ENCODE results near the gene OPCML. TPM values are rescaled to one million over a fixed set of nuclear protein-coding genes. Genes with fewer than 3 reads are reported as not detected.

Gene OPCML
- total and polyA plus RNA-seq, 2 of the 13 experiments (the other 11 are each of a cell fraction or from before 2014, with no cell fraction given), result not detected

GRCh38 chr11:133519560-133519959 is 12.7 kb downstream of the OPCML start:
- BruUV-seq (replicated peaks), result no TSS peak

GRCh38 chr11:133518702-133519264 is 13.5 kb downstream of the OPCML start:
- DNase-seq (ENCODE audit: low spot score), result no peak
- FAIRE-seq, result no peak

More at GRCh38 chr11:133519560-133519959, 12.7 kb downstream of the OPCML start:
- no peak overlapping the region for H3K4me2 ChIP-seq (ENCODE audit: low read depth, low read length)
- H2AFZ ChIP-seq (ENCODE audit: low read length), result no peak overlapping the region
- no peak for FAIRE-seq
- in situ Hi-C loops (cut with HindIII; ENCODE audit: extremely low pct_ligation_motif_present, low pct_unique_long_range_greater_than_20kb) (no loop called here), intact Hi-C loops (cut with micrococcal nuclease; ENCODE audit: unreplicated experiment) (no loop called here)
- WGBS (ENCODE audit: low lambda C conversion rate), result 81% methylated on average over 3 of the region's 3 CpGs
- ATAC-seq, result no peak
- no peaks in the 10 kb centered on the region for H3K36me3 ChIP-seq (replicated peaks in 1 of 2; ENCODE audit: control insufficient read depth in 1 of 2, insufficient read depth in 2 of 2, low read length in 2 of 2)
- H4K20me1 ChIP-seq (ENCODE audit: insufficient read depth, low read length), result no peaks in the 10 kb centered on the region
- no peak for DNase-seq (ENCODE audit: low spot score)
- ChIA-PET CTCF (ENCODE audit: low intra/inter-chr PET ratio, low total read pairs) (no interaction called here), POLR2A (no interaction called here)
- no peak overlapping the region for H3K9ac ChIP-seq (ENCODE audit: insufficient read depth, low read depth, low read length)
- no peaks in the 10 kb centered on the region for H3K9me3 ChIP-seq (ENCODE audit: low read length)
- H3K27me3 ChIP-seq (ENCODE audit: control insufficient read depth in 1 of 2, insufficient read depth in 2 of 2, low read length in 2 of 2), result no peaks in the 10 kb centered on the region; a peak in 1 of 5 replicates
- H3K27ac ChIP-seq (ENCODE audit: extremely low read length, insufficient read depth, low read length), result no peak overlapping the region
- peaks cover 16% of the 10 kb centered on the region for H3K4me1 ChIP-seq (ENCODE audit: insufficient read depth, low read length)
- no peaks in the 10 kb centered on the region for H3K79me2 ChIP-seq (ENCODE audit: insufficient read depth, low read length)
- H3K4me3 ChIP-seq (replicated peaks in 1 of 3; ENCODE audit: insufficient read depth in 1 of 3, low read depth in 2 of 3, low read length in 3 of 3), result no peak overlapping the region
- TF ChIP-seq BHLHE40 (IDR thresholded peaks at IDR 0.05; ENCODE audit: low read length) (no peak), ZNF550 (CRISPR knock-in tag; IDR thresholded peaks at IDR 0.05; ENCODE audit: borderline replicate concordance) (no peak), PTBP1 (IDR thresholded peaks at IDR 0.05; ENCODE audit: low read depth, low read length, poor library complexity, severe bottlenecking) (no peak), NFATC3 (CRISPR knock-in tag; IDR thresholded peaks at IDR 0.05) (no peak), MAX (IDR thresholded peaks at IDR 0.05) (no peak), SP1 (IDR thresholded peaks at IDR 0.05) (no peak), SP1 (CRISPR knock-in tag; IDR thresholded peaks at IDR 0.05) (no peak)

More at GRCh38 chr11:133518702-133519264, 13.5 kb downstream of the OPCML start:
- CTCF ChIA-PET (ENCODE audit: low intra/inter-chr PET ratio, low total read pairs), result no interaction called here
- in situ Hi-C loops (cut with HindIII; ENCODE audit: extremely low pct_ligation_motif_present, low pct_unique_long_range_greater_than_20kb) (no loop called here), intact Hi-C loops (cut with micrococcal nuclease; ENCODE audit: unreplicated experiment) (no loop called here)
- Histone ChIP-seq H3K79me2 (ENCODE audit: insufficient read depth, low read length) (no peaks in the 10 kb centered on the region), H3K4me3 (replicated peaks in 1 of 3; ENCODE audit: insufficient read depth in 1 of 3, low read depth in 2 of 3, low read length in 3 of 3) (no peak overlapping the region), H3K27me3 (ENCODE audit: control insufficient read depth in 1 of 2, insufficient read depth in 2 of 2, low read length in 2 of 2) (no peaks in the 10 kb centered on the region; a peak in 1 of 5 replicates), H3K9me3 (ENCODE audit: low read length) (no peaks in the 10 kb centered on the region), H3K4me1 (ENCODE audit: insufficient read depth, low read length) (peaks cover 16% of the 10 kb centered on the region), H3K9ac (ENCODE audit: insufficient read depth, low read depth, low read length) (no peak overlapping the region), H4K20me1 (ENCODE audit: insufficient read depth, low read length) (no peaks in the 10 kb centered on the region), H3K4me2 (ENCODE audit: low read depth, low read length) (no peak overlapping the region), H2AFZ (ENCODE audit: low read length) (no peak overlapping the region), H3K27ac (ENCODE audit: extremely low read length, insufficient read depth, low read length) (no peak overlapping the region), H3K36me3 (replicated peaks in 1 of 2; ENCODE audit: control insufficient read depth in 1 of 2, insufficient read depth in 2 of 2, low read length in 2 of 2) (no peaks in the 10 kb centered on the region)
- ATAC-seq, result no peak
- TF ChIP-seq HNF4A (CRISPR knock-in tag; IDR thresholded peaks at IDR 0.05) (no peak), CENPBD1 (CRISPR knock-in tag; IDR thresholded peaks at IDR 0.05; ENCODE audit: borderline replicate concordance, low read depth) (no peak), ZNF224 (CRISPR knock-in tag; IDR thresholded peaks at IDR 0.05) (no peak), ZNF644 (CRISPR knock-in tag; IDR thresholded peaks at IDR 0.05; ENCODE audit: low read depth) (no peak)
- WGBS (ENCODE audit: low lambda C conversion rate), result 0% methylated on average over 2 of the region's 7 CpGs
- POLR2A ChIA-PET, result no interaction called here
- no TSS peak for BruUV-seq (replicated peaks)

Measured in HepG2 (cell line).